H1 (cell line): ENCODE measurements around the gene CABCOCO1. TPM values are rescaled to one million over a fixed set of nuclear protein-coding genes. Genes with fewer than 3 reads are reported as not detected.

Source experiments
- CTCF ChIA-PET: fragments of 300-600 bp; sonication (Branson Sonifier 250); formaldehyde crosslinking; loops from one replicate; lab custom pipeline; 2021; ENCODE audit not compliant: partially characterized antibody; lab: Charles Lee
- POLR2A ChIA-PET: fragments of 300-600 bp; sonication (Branson Sonifier 250); formaldehyde crosslinking; loops from one replicate; lab custom pipeline; 2021; ENCODE audit warnings: inconsistent platforms; ENCODE audit not compliant: partially characterized antibody; lab: Charles Lee
- DNase-seq, 2 experiments: peaks; one replicate each; pipeline versions ENCODE4 v3.0.0 to v3.0.0-alpha.2; 2010 to 2022; ENCODE audit warnings: low spot score in 2 of 2, low read depth in 1 of 2, mixed read lengths in 1 of 2
- FAIRE-seq: peaks from 2 replicates; lab custom pipeline; 2011; peaks lifted over from hg19 to GRCh38; lab: Jason Lieb, UNC
- H2AFZ ChIP-seq: 2 replicates; pipeline ENCODE4 v1.8.1; 2012; ENCODE audit warnings: low read length, inconsistent platforms
- H2AK5ac ChIP-seq: 2 replicates; pipeline ENCODE4 v1.6.1; 2013; ENCODE audit warnings: low read depth, low read length
- H2BK120ac ChIP-seq: replicated peaks from 2 replicates; pipeline ENCODE3; 2013; ENCODE audit warnings: low read depth, low read length, inconsistent platforms
- H2BK12ac ChIP-seq: 2 replicates; pipeline ENCODE4 v1.6.1; 2013; ENCODE audit warnings: low read depth, low read length
- H2BK15ac ChIP-seq: 2 replicates; pipeline ENCODE4 v1.6.1; 2013; ENCODE audit warnings: low read length
- H2BK20ac ChIP-seq: 2 replicates; pipeline ENCODE4 v1.6.1; 2013; ENCODE audit warnings: low read length
- H2BK5ac ChIP-seq: 2 replicates; pipeline ENCODE4 v1.6.1; 2013; ENCODE audit warnings: low read depth, low read length
- H3K14ac ChIP-seq: 2 replicates; pipeline ENCODE4 v1.6.1; 2013; ENCODE audit warnings: inconsistent platforms; ENCODE audit not compliant: insufficient read length
- H3K18ac ChIP-seq: 2 replicates; pipeline ENCODE4 v1.6.1; 2013; ENCODE audit warnings: low read length; ENCODE audit errors: extremely low read depth
- H3K23ac ChIP-seq: 2 replicates; pipeline ENCODE4 v1.6.1; 2013; ENCODE audit warnings: inconsistent platforms; ENCODE audit not compliant: insufficient read length
- H3K23me2 ChIP-seq: 2 replicates; pipeline ENCODE4 v1.6.1; 2013; ENCODE audit warnings: low read depth, low read length
- H3K27ac ChIP-seq: 2 replicates; pipeline ENCODE4 v1.6.1; 2011; ENCODE audit warnings: low read depth, low read length, inconsistent platforms
- H3K27me3 ChIP-seq, 4 experiments: replicated peaks in 1 of 4; 1 replicate in 1 of 4; 2 replicates in 3 of 4; pipeline versions ENCODE4 v1.6.1 to v1.8.1; 2011 to 2013; ENCODE audit warnings: low read length in 3 of 4, mild to moderate bottlenecking in 3 of 4, inconsistent platforms in 2 of 4, mixed read lengths in 2 of 4, moderate library complexity in 1 of 4; ENCODE audit not compliant: control insufficient read depth in 3 of 4, insufficient read depth in 3 of 4; ENCODE audit errors: extremely low read depth in 1 of 4
- H3K36me3 ChIP-seq, 4 experiments: 2 replicates each; pipeline versions ENCODE4 v1.6.1 to v1.8.1; 2011 to 2013; ENCODE audit warnings: mild to moderate bottlenecking in 4 of 4, low read length in 3 of 4, moderate library complexity in 2 of 4, control low read depth in 1 of 4, inconsistent platforms in 1 of 4; ENCODE audit not compliant: insufficient read depth in 4 of 4, control insufficient read depth in 2 of 4
- H3K4ac ChIP-seq: replicated peaks from 2 replicates; pipeline ENCODE3; 2013; ENCODE audit warnings: low read length, low read depth, mixed read lengths, inconsistent platforms; ENCODE audit not compliant: insufficient read length
- H3K4me1 ChIP-seq, 4 experiments: replicated peaks in 1 of 4; 1 replicate in 1 of 4; 2 replicates in 3 of 4; pipeline versions ENCODE4 v1.6.1 to v1.8.1; 2011 to 2013; ENCODE audit warnings: low read length in 3 of 4, inconsistent platforms in 2 of 4, mixed read lengths in 1 of 4; ENCODE audit not compliant: insufficient read depth in 4 of 4, control insufficient read depth in 3 of 4
- H3K4me2 ChIP-seq, 2 experiments: 2 replicates each; pipeline versions ENCODE4 v1.6.1 to v1.8.1; 2011 to 2013; ENCODE audit warnings: low read depth in 2 of 2, low read length in 2 of 2, control low read depth in 1 of 2, inconsistent platforms in 1 of 2, mild to moderate bottlenecking in 1 of 2; ENCODE audit not compliant: insufficient read depth in 1 of 2
- H3K4me3 ChIP-seq, 4 experiments: fragments of 200-600, 300-600 bp in 1 of 4; sonication (generic), shearing (Covaris generic), sonication (Bioruptor Twin) in 1 of 4; 2 replicates each; pipeline versions ENCODE4 v1.5.1 to v1.8.1; 2011 to 2016; ENCODE audit warnings: low read length in 4 of 4, low read depth in 3 of 4, control low read depth in 2 of 4, inconsistent platforms in 2 of 4, mild to moderate bottlenecking in 2 of 4, mixed read lengths in 1 of 4, moderate library complexity in 1 of 4; ENCODE audit not compliant: insufficient read depth in 2 of 4; ENCODE audit errors: extremely low read depth in 1 of 4
- H3K56ac ChIP-seq: replicated peaks from 2 replicates; pipeline ENCODE3; 2013; ENCODE audit warnings: low read depth, mild to moderate bottlenecking, mixed read lengths, low read length, inconsistent platforms; ENCODE audit not compliant: insufficient read length
- H3K79me1 ChIP-seq: 2 replicates; pipeline ENCODE4 v1.6.1; 2013; ENCODE audit warnings: low read depth, low read length, control low read depth
- H3K79me2 ChIP-seq, 2 experiments: 2 replicates each; pipeline versions ENCODE4 v1.6.1 to v1.8.1; 2012 to 2013; ENCODE audit warnings: low read length in 2 of 2, mild to moderate bottlenecking in 2 of 2, inconsistent platforms in 1 of 2; ENCODE audit not compliant: insufficient read depth in 2 of 2, control insufficient read depth in 1 of 2
- H3K9ac ChIP-seq, 4 experiments: replicated peaks in 1 of 4; 1 replicate in 1 of 4; 2 replicates in 3 of 4; pipeline versions ENCODE4 v1.6.1 to v1.8.1; 2011 to 2013; ENCODE audit warnings: low read depth in 3 of 4, low read length in 3 of 4, control low read depth in 2 of 4, mild to moderate bottlenecking in 2 of 4, moderate library complexity in 2 of 4, inconsistent platforms in 1 of 4; ENCODE audit errors: extremely low read depth in 1 of 4
- H3K9me3 ChIP-seq, 2 experiments: 2 replicates each; pipeline versions ENCODE4 v1.6.1 to v1.8.1; 2012 to 2013; ENCODE audit warnings: mild to moderate bottlenecking in 2 of 2, moderate library complexity in 2 of 2, control low read depth in 1 of 2, inconsistent platforms in 1 of 2, low read depth in 1 of 2, low read length in 1 of 2, mixed read lengths in 1 of 2; ENCODE audit not compliant: insufficient read depth in 2 of 2
- H4K20me1 ChIP-seq, 2 experiments: replicated peaks in 1 of 2; 2 replicates each; pipeline versions ENCODE3 to v1.8.1; 2011 to 2013; ENCODE audit warnings: inconsistent platforms in 2 of 2, low read length in 2 of 2, mild to moderate bottlenecking in 1 of 2; ENCODE audit not compliant: insufficient read depth in 2 of 2, control insufficient read depth in 1 of 2
- H4K5ac ChIP-seq: 2 replicates; pipeline ENCODE4 v1.6.1; 2013; ENCODE audit warnings: low read length, low read depth, mixed read lengths, inconsistent platforms; ENCODE audit not compliant: insufficient read length
- H4K8ac ChIP-seq: 2 replicates; pipeline ENCODE4 v1.8.0; 2013; ENCODE audit warnings: mild to moderate bottlenecking, moderate library complexity, low read length, inconsistent platforms; ENCODE audit not compliant: insufficient read depth; ENCODE audit errors: extremely low read depth
- H4K91ac ChIP-seq: replicated peaks from 2 replicates; pipeline ENCODE3; 2013; ENCODE audit warnings: low read length, mixed read lengths, inconsistent platforms; ENCODE audit not compliant: insufficient read length
- ATF2 ChIP-seq: IDR thresholded peaks from 2 replicates; pipeline ENCODE4 v1.6.1; 2012; ENCODE audit warnings: low read length, inconsistent platforms
- E2F6 ChIP-seq: IDR thresholded peaks from 2 replicates; pipeline ENCODE4 v1.6.1; 2012; ENCODE audit warnings: inconsistent platforms
- RNF2 ChIP-seq: fragments of 200-900, 300-1000 bp; sonication (generic); IDR thresholded peaks from 2 replicates; pipeline ENCODE4 v1.7.1; 2016; ENCODE audit warnings: borderline replicate concordance, low read depth, mild to moderate bottlenecking, antibody characterized with exemption, low read length; ENCODE audit not compliant: poor library complexity, severe bottlenecking; ENCODE audit errors: missing control alignments
- SIRT6 ChIP-seq: IDR thresholded peaks from one replicate; pipeline ENCODE4 v1.7.1; 2012; ENCODE audit warnings: low read length, inconsistent platforms
- SIX5 ChIP-seq: IDR thresholded peaks from 2 replicates; pipeline ENCODE4 v1.6.1; 2011; ENCODE audit warnings: mild to moderate bottlenecking, low read depth, low read length
- TEAD4 ChIP-seq: IDR thresholded peaks from 2 replicates; pipeline ENCODE4 v1.6.1; 2012; ENCODE audit warnings: low read depth, low read length, inconsistent platforms, mixed read lengths
- ZNF274 ChIP-seq: IDR thresholded peaks from 2 replicates; pipeline ENCODE4 v1.7.0; 2012; ENCODE audit warnings: low read length, borderline replicate concordance; ENCODE audit errors: extremely low read depth
- WGBS, 2 experiments: shearing (Covaris generic) in 1 of 2; methylation state at CpG; one replicate each; pipeline versions ENCODE4 v1.1.6 to v1.1.7; 2013 to 2015; ENCODE audit warnings: low lambda C conversion rate in 2 of 2, mixed read lengths in 2 of 2, inconsistent platforms in 1 of 2, low coverage in 1 of 2, missing lambda C conversion rate in 1 of 2; ENCODE audit not compliant: insufficient replicate concordance in 2 of 2, insufficient coverage in 1 of 2, insufficient read length in 1 of 2; ENCODE audit errors: extremely low coverage in 1 of 2, missing lambda C conversion rate in 1 of 2; 5-methylcytosine and 5-hydroxymethylcytosine counted together
- polyA plus RNA-seq, 7 experiments: library from polyadenylated mRNA; depleted of rRNA in 3 of 7; stranded (reverse) in 5 of 7; unstranded in 2 of 7; fragments of >200 nt in 5 of 7; fragments of 200-250 nt in 2 of 7; gene quantifications; 1 replicate in 5 of 7; 2 replicates in 1 of 7; 4 replicates in 1 of 7; pipeline versions ENCODE4 v1.2.1 to v1.2.3, GENCODE V29; 2011 to 2013; ENCODE audit warnings: missing spikeins in 2 of 7, mixed read lengths in 2 of 7
- total RNA-seq: library from RNA; stranded (reverse); fragmentation: NEBNext Ultra II Directional; extraction: Animal tissue kit (Norgen Biotek cat#: 25700); gene quantifications from 2 replicates; pipeline ENCODE4 v1.2.1, GENCODE V29; 2021

CABCOCO1 gene
- total and polyA plus RNA-seq, 2 of the 8 experiments (the other 6 are each of a cell fraction or from before 2014, with no cell fraction given) = not detected

- no peak overlapping the region for H2AK5ac ChIP-seq
- H3K4me1 ChIP-seq = no peaks in the 10 kb centered on the region
- no peaks in the 10 kb centered on the region for H3K36me3 ChIP-seq
- H3K18ac ChIP-seq = no peak overlapping the region
- no peaks in the 10 kb centered on the region for H3K79me2 ChIP-seq
- H2BK15ac ChIP-seq = no peak overlapping the region
- no peaks in the 10 kb centered on the region for H3K27me3 ChIP-seq
- H4K5ac ChIP-seq = no peak overlapping the region
- no peak overlapping the region for H2BK20ac ChIP-seq
- no peaks in the 10 kb centered on the region for H3K79me1 ChIP-seq
- H3K4me2 ChIP-seq = no peak overlapping the region
- no peak overlapping the region for H4K8ac ChIP-seq
- CTCF ChIA-PET = interaction anchor here (1.0 kb wide), 1 partner anchor 26 kb away, joined by 3 read pairs; no protein-coding TSS in a partner anchor
- no peak overlapping the region for H3K56ac ChIP-seq
- no peak overlapping the region for H3K4ac ChIP-seq
- no peak overlapping the region for H3K14ac ChIP-seq
- DNase-seq = no peak
- no peak overlapping the region for H2BK12ac ChIP-seq
- H3K9ac ChIP-seq = no peak overlapping the region
- WGBS, 2 experiments = 92% methylated on average over 5 of the region's 5 CpGs; no CpG with 5 or more reads in 1 of the 2 experiments
- no peak overlapping the region for H2AFZ ChIP-seq
- H4K91ac ChIP-seq = no peak overlapping the region
- no peaks in the 10 kb centered on the region for H3K23me2 ChIP-seq
- POLR2A ChIA-PET = no interaction called here
- H2BK5ac ChIP-seq = no peak overlapping the region
- FAIRE-seq = no peak
- no peaks in the 10 kb centered on the region for H3K9me3 ChIP-seq
- H4K20me1 ChIP-seq = no peaks in the 10 kb centered on the region
- no peak overlapping the region for H3K27ac ChIP-seq
- H2BK120ac ChIP-seq = no peak overlapping the region
- no peak overlapping the region for H3K23ac ChIP-seq
- no peak overlapping the region for H3K4me3 ChIP-seq
- TF ChIP-seq ZNF274 = no peak
- no peak for TF ChIP-seq E2F6
- TF ChIP-seq TEAD4 = no peak
- TF ChIP-seq RNF2 = no peak
- no peak for TF ChIP-seq ATF2
- no peak for TF ChIP-seq SIRT6
- no peak for TF ChIP-seq SIX5
Measured at GRCh38 chr10:61812052-61812721, 149.5 kb downstream of the CABCOCO1 start.
